Measurements from ENCODE around the gene UGT8.

Gene UGT8

DNA sequence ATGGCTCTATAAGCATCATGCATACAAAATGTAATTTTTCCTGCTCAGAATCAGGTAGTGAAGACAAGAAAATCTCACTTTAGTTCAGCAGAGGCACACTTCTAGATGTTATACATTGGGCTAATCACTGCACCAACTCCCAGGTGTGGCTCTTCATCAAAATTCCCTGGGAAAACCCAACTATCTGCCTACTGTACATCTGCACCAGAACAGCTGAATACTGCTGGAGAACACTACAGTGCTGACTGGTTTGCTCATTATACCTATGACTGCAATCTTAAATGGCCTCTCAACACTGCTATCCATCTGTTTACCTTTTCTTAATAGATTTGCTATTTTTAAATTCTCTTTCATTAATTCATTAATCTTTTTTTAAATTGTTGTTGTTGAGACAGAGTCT, 92.0 kb downstream of the UGT8 start:
- no peak for DNase-seq (ENCODE audit: low spot score)

DNA sequence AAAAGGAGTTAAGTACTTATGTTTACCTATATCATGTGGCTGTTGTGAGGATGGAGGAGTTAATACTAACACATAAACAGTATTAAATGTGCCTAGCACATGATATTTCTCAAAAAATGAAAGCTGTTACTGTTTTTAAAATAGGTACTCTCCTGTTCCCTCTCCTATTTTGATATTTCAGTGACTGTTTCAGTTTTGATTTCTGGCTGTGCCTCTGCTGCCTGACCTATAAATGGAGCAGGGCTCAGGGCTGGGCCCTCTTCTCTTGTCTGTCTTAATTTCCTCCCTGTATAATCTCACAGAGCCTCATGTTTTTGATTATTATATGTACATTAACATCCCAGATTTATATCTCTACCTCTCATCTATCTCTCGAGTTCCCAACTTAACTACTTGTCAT, 93.3 kb downstream of the UGT8 start:
- DNase-seq (ENCODE audit: low spot score), result no peak

DNA sequence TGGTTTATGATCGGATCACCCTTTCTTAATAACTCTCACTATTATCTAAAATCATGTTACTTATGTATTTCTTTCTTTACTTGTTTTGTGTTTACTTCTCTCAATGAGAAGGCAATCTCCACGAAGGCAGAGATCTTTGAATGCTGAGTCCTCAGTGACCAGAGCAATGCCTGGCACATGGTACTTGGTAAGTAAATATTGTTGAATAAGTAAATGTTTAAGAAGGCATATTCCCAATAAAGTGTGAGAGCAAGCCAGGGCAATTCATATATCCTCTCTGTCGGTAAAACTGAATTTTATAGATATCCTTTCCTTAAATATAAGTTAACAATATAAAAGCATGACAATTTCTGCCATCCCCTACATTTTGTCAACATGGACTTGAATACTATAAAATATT, 94.4 kb downstream of the UGT8 start:
- DNase-seq (ENCODE audit: low spot score), result no peak

DNA sequence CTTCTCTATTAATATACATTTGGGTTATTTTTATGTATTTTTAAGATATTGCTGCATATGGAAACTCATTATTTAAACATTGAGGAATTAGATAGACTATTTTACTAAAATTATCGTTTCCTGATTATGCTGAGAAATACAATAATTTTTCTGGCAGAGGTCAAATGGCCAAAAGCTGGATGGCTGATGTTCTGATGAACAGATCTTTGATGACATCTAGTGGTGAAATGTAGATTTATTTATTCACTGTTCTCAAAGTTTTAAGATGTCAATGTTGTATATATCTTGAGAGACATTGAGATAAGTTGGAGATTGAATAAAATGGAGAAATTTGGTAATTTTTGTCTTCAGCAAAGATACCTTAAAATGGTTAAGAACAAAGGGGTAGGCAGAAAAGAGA, 96.2 kb downstream of the UGT8 start:
- peak; percentile 10 for DNase-seq (ENCODE audit: low spot score)

DNA sequence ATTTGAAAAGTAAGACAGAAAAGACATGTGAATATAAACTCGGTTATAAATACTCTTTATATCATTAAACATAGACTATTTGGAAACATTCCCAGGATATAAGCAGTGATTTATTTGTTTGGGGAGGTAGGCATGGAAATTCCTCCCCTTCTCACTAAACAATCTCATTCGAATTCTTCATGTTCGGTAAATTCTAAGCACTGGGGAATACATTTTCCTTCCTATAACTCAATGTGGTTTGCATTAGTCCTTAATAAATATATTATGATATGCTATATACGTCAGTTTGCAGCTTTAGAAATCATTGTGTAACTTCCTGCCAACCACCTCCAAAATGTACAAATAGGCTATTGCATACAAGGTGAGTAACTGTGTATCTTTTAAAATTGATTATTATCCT, 99.6 kb downstream of the UGT8 start:
- DNase-seq (ENCODE audit: low spot score), result no peak

DNA sequence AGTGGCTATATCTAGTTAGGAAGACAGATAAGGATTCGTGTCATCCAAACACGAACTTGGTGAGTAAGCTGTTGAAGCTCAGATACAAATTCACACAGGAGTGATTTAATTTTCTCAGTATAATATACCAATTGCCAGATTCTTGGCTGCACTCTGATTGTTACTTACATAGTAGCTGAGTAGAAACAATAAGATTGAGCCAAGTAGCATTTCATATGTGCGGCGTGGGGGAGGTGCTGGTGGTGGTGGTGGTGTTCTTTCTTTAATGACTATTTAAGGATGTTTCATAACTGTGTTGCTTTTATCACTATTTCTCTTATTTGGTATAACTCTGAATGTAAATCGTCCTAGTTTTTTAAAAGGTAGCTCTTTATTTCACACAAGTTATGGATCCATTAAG, 102.9 kb downstream of the UGT8 start:
- no peak for DNase-seq (ENCODE audit: low spot score)

DNA sequence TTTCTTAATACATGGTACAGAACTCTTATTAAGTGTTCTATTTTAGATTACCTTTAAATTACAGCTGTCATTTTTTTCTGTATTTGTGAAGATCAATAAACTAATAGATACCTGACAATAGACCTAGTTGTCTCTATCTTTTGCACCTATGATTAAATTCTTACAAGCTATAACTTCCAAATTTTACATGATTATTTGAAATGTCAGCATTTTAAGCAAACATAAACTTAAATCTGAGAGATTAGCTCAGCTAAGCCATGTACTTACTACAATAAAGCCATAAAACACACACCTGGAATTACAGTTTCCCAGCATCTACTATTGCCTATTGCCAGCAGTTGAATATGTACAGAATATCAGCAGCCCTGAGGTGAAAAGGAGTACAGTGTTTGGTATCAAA, 118.8 kb downstream of the UGT8 start:
- DNase-seq (ENCODE audit: low spot score), result no peak

DNA sequence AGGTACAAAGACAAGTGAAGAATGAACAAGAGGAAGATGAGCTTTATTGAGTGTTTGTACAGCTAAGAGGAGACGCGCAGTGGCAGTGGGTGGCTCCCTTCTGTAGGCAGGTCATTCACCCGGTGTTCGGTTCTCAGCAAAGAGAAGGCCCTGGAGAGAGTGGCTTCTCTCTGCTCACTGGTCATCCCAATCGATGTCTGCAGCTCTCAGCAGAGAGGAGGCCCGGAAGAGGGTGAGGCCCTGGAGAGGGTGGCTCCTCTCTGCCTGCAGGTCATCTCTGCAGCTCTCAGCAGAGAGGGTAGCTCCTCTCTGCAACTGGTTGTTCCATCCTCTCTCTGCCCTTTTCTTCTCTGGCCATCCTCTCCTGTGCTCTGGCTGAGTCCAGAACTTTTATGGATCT, 126.5 kb downstream of the UGT8 start:
- DNase-seq (ENCODE audit: low spot score), result no peak

DNA sequence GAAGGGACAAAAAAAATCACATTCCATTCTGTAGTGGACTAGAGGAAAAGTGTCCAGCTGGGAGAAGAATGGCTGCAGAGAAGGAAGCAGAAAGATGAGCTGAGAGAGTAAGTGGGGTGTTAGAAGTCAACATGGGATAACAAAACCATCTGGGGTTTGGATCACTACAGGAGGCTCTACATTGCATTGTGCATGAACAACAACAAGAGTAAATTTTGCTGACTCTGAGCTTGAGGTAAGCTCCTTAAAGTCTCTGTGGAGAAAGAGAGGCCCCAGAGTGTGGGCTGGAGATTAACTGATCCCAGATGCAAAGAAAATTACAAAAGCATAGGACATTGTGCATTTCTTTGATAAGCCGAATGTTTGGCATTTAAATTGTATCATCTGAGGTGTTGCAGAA, 128.9 kb downstream of the UGT8 start:
- DNase-seq (ENCODE audit: low spot score), result no peak

Measured in AG08396 (cell line).